Esophagus (tissue), 2 donors: ENCODE data around the gene STX8. TPM values are rescaled to one million over a fixed set of nuclear protein-coding genes. Genes with fewer than 3 reads are reported as not detected.

ENCODE experiments used
- H3K27ac ChIP-seq, 2 donors: one replicate each; pipeline ENCODE4 v1.5.1; 2013; ENCODE audit warnings: low read depth in 2 of 2, mild to moderate bottlenecking in 2 of 2, inconsistent platforms in 1 of 2, low read length in 1 of 2, moderate library complexity in 1 of 2
- H3K27me3 ChIP-seq, 2 donors: one replicate each; pipeline ENCODE4 v1.6.1; 2013; ENCODE audit warnings: low read length in 2 of 2, control low read depth in 1 of 2, mild to moderate bottlenecking in 1 of 2; ENCODE audit not compliant: insufficient read depth in 2 of 2, control insufficient read depth in 1 of 2
- H3K36me3 ChIP-seq, 2 donors: one replicate each; pipeline ENCODE4 v1.6.1; 2013; ENCODE audit warnings: low read length in 1 of 2; ENCODE audit not compliant: control insufficient read depth in 2 of 2, insufficient read depth in 2 of 2
- H3K4me1 ChIP-seq, 2 donors: one replicate each; pipeline ENCODE4 v1.6.1; 2013; ENCODE audit warnings: low read length in 1 of 2; ENCODE audit not compliant: control insufficient read depth in 2 of 2, insufficient read depth in 2 of 2
- H3K4me3 ChIP-seq, 2 donors: one replicate each; pipeline ENCODE4 v1.5.1; 2013; ENCODE audit warnings: low read length in 2 of 2, mild to moderate bottlenecking in 2 of 2, low read depth in 1 of 2, moderate library complexity in 1 of 2
- H3K9me3 ChIP-seq, 2 donors: one replicate each; pipeline ENCODE4 v1.6.1; 2013; ENCODE audit warnings: mild to moderate bottlenecking in 2 of 2, low read depth in 1 of 2, low read length in 1 of 2, moderate library complexity in 1 of 2; ENCODE audit not compliant: control insufficient read depth in 2 of 2, insufficient read depth in 1 of 2
- WGBS, 2 donors: extraction: QIAGEN DNeasy Blood & Tissue Kit; methylation state at CpG; one replicate each; pipeline ENCODE4 v1.1.7; 2013; 5-methylcytosine and 5-hydroxymethylcytosine counted together
- polyA plus RNA-seq, 2 donors: library from polyadenylated mRNA; stranded (reverse); fragments of 200-250 nt; gene quantifications; one replicate each; pipeline ENCODE4 v1.2.3, GENCODE V29; 2013
- donor health status: healthy with polysubstance abuse.
- donor health status: Bipolar disorder and iron deficiency.

Gene STX8
- polyA plus RNA-seq, 2 donors, result 37.0 to 44.8 TPM

DNA sequence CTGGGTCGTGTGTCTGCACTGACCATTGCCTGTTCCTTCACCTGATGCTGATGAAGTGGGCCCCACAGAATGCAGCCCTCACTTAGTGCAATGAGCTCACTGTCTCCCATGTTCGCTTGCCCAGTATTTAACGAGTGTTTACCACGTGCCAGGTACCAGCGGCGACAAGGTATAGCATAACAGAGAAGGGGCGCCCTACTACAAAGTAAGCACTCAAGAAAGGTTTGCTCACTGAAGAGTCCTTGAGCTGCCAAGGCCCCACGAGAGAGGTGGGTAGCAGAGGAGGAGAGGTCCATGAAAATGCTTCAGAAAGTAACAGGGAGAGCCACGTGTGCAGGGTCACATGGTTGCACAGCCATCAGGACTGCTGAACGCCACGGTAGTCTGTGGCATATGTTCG lies 324.3 kb downstream of the STX8 start:
- H3K4me1 ChIP-seq, result peaks cover 3 to 5% of the 10 kb centered on the region in 2 donors
- peaks cover 0 to 7% of the 10 kb centered on the region in 2 donors for H3K36me3 ChIP-seq
- WGBS, 2 donors, result 83 to 85% methylated on average over 12 of the region's 12 CpGs
- H3K9me3 ChIP-seq, result no peaks in the 10 kb centered on the region
- no peak overlapping the region for H3K27ac ChIP-seq
- H3K27me3 ChIP-seq, result no peaks in the 10 kb centered on the region
- H3K4me3 ChIP-seq, result no peak overlapping the region

DNA sequence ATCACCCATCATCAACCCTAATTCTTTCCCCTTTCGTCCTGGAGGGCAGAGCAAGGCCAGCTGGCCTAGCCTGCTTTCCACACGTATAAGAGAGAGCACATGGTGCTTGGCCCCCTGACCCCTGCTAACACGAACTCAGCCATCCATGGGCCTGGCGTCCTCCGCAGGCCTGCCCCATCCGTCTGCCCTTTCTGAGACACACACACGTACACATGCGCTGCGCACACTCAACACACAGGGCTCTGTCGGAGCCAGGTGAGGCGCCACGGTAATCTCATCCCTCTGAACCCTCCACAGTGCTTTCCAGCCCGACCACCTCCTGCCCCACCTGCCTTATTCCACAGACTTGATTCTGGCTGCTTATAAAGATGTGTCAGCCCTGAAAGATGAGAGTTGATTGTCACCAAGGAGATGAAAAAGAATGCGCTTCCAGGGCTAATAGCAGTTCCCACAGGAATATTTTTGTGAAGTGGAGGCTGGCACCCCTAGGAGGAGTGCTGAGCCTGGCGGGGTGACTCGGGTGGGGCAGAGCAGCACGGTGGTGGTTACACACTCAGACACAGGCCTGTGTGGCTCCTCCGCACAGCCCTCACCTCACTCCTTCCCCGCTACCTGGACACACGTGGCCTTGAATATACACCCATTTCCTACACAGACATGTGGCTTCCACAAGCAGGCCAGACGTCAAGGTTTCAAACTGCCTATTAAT lies 326.2 kb downstream of the STX8 start:
- no peaks in the 10 kb centered on the region for H3K27me3 ChIP-seq
- peaks cover 4 to 5% of the 10 kb centered on the region in 2 donors for H3K4me1 ChIP-seq
- peaks cover 0 to 7% of the 10 kb centered on the region in 2 donors for H3K36me3 ChIP-seq
- H3K27ac ChIP-seq, result no peak overlapping the region
- H3K4me3 ChIP-seq, result no peak overlapping the region
- no peaks in the 10 kb centered on the region for H3K9me3 ChIP-seq
- 83 to 88% methylated on average over 21 of the region's 21 CpGs for WGBS, 2 donors

DNA sequence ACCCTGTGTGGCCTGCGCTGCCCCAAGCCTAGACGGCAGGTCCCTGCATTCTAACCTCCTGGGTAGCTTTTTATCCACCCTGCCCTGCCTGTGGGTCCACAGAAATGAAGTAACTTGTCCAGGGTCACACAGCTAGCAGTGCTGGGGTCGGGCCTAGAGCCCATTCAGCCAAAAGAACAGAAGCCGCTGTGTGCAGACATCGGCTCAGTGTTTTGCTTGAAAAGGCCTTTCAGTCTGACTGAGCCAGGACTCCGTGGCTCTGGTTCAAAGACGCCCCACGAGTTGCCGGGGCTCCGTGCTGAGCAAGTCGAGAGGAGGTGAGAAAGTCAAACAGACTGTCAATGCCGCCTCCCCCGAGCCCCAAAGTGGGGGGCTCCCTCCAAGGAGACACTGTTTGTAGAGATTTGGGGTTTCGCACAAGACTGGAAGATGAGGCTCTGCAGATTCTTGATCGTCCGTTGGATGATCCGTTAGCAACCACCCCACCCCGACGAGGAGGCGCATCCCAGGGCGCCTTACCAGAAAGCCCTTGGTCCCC lies 328.1 kb downstream of the STX8 start:
- WGBS, 2 donors, result 82 to 87% methylated on average over 21 of the region's 21 CpGs
- Histone ChIP-seq H3K27me3 (no peaks in the 10 kb centered on the region), H3K4me1 (peaks cover 3 to 8% of the 10 kb centered on the region in 2 donors), H3K36me3 (peaks cover 0 to 9% of the 10 kb centered on the region in 2 donors), H3K27ac (peak overlapping the region; percentile 52 to 71), H3K4me3 (no peak overlapping the region), H3K9me3 (no peaks in the 10 kb centered on the region)

DNA sequence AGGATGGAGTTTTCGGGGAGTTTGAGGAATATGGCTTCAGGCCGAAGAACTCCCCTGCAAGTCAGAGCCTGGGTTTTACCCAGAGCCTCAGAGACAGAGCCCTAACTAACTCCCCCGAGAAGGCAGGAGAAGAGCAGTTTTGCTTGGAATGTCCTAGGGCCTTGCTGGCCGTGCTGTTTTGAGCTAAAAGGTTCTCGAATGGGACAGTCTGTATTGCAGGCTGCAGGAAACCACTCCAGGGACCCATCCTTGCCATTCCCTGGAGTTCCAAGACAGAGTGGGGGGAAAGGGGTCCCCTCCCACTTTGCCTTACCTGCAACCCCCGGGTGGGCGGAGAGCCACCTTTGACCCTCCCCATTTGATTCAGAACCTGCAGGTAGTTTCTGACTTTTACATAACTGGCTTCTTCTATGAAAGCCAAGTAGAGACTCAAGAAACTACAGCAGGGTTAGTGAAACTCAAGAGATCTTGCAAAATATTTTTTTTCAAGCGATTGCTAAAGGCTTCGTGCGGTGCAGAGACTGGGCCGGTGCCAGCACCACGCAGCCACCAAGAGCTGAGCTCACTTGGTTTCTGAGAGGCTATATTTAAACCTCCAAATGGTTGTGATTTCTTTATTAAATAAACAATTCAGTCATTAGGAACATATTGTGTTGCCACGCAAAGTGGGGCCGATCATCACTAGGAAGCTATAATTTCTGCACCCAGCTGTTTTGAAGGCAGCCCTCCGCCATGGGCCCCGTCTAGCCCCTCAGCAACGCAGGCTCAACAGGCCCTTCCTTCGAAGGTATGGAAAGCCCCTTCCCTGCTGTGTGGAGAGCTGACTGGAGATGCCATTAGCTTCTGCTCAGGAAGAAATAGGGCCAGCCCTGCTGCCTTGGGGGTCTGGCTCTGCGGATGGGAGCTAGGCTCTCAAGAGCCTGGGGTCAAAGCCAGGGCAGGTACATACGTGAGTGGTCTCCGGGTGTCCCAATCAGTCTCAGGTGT lies 331.3 kb downstream of the STX8 start:
- Histone ChIP-seq H3K9me3 (no peaks in the 10 kb centered on the region), H3K27ac (peak overlapping the region; percentile 87 to 90), H3K36me3 (peaks cover 0 to 6% of the 10 kb centered on the region in 2 donors), H3K4me3 (no peak overlapping the region), H3K4me1 (peaks cover 8 to 24% of the 10 kb centered on the region in 2 donors), H3K27me3 (no peaks in the 10 kb centered on the region)
- 66 to 76% methylated on average over 21 of the region's 21 CpGs for WGBS, 2 donors

DNA sequence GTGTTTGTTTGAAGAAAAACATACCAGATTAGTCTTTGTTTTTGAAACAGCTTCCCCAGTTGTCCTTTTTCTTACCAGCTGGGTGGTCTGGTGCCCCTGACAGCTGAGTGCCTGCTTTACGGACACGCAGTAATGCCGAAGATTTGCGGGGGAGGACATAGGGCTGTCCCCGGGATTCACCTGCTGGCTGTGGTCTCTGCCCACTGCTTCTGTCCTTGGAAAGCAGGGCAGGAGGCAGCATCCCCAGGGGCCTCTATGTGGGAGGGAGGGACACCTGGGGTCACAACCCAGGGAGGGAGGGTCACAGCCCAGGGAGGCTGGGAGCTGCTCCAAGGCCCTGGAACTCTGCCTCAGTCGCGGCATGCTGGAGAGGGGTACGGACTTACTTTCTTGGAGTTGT lies 332.6 kb downstream of the STX8 start:
- no peak overlapping the region for H3K4me3 ChIP-seq
- no peaks in the 10 kb centered on the region for H3K27me3 ChIP-seq
- H3K36me3 ChIP-seq, result peaks cover 0 to 9% of the 10 kb centered on the region in 2 donors
- 72 to 74% methylated on average over 8 of the region's 8 CpGs for WGBS, 2 donors
- H3K27ac ChIP-seq, result peak overlapping the region; percentile 86 to 96
- no peaks in the 10 kb centered on the region for H3K9me3 ChIP-seq
- peaks cover 8 to 33% of the 10 kb centered on the region in 2 donors for H3K4me1 ChIP-seq

GRCh38 chr17:9242497-9242881 lies 333.1 kb downstream of the STX8 start:
- Histone ChIP-seq H3K4me1 (peaks cover 7 to 35% of the 10 kb centered on the region in 2 donors), H3K27me3 (no peaks in the 10 kb centered on the region), H3K27ac (peak overlapping the region; percentile 96), H3K36me3 (peaks cover 0 to 7% of the 10 kb centered on the region in 2 donors), H3K4me3 (no peak overlapping the region), H3K9me3 (no peaks in the 10 kb centered on the region)
- 71 to 74% methylated on average over 16 of the region's 16 CpGs for WGBS, 2 donors

DNA sequence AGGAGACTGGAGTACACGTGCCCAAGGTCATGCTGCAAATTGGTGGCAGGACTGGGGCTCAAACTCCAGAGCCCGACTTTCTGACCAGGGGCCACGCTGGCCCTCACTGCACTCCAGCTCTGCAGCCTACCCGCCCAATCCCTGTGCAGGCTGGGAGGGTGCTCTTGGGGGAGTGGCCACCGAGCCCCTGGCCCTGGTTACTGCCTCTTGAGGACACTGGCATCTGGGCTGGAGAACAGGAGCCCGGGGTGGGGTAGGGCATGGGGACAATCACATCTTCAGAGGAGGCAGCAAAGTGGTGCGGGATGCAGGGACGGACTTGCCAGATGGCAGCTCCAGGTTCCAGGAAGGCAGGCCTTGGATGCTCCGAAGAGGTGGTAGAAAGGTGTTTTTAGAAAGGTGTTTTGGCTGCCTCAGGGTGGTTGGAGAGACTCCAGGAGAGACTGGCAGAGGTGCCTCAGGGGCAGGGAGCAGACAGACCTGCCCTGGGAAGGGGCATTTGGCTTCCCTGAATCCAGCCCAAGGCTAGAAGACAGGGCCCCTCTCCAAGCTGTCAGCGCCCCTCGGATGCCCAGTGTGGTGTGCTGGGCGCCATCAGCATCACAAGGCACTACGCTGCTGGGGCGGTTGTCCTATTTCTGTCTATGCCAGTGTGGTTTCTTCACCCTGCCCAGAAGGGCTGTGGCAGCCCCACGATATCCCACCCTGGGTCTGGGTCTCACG lies 333.7 kb downstream of the STX8 start:
- no peaks in the 10 kb centered on the region for H3K9me3 ChIP-seq
- H3K36me3 ChIP-seq, result peaks cover 0 to 7% of the 10 kb centered on the region in 2 donors
- no peaks in the 10 kb centered on the region for H3K27me3 ChIP-seq
- no peak overlapping the region for H3K4me3 ChIP-seq
- WGBS, 2 donors, result 74% methylated on average over 15 to 16 of the region's 16 CpGs
- peaks cover 4 to 35% of the 10 kb centered on the region in 2 donors for H3K4me1 ChIP-seq
- H3K27ac ChIP-seq, result peak overlapping the region; percentile 96

DNA sequence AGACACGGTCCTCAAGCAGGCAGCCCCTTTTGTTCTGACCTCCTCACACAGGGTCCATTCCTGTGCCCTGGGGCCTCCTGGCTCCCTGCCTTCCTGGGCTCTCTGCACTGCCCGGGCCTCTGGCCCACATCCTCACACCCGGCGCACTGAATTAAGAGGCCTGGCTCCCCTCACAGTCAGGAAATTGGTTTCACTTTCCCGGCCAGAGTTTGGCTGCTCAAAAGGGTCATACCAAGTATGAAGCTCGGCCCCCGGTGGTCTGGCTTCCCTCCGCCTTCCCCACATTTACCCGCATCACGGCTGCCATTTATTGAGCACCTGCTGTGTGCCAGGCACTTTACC lies 334.3 kb downstream of the STX8 start:
- Histone ChIP-seq H3K27ac (peak overlapping the region; percentile 96), H3K4me1 (peaks cover 4 to 35% of the 10 kb centered on the region in 2 donors), H3K4me3 (no peak overlapping the region), H3K27me3 (no peaks in the 10 kb centered on the region), H3K36me3 (peaks cover 0 to 7% of the 10 kb centered on the region in 2 donors), H3K9me3 (no peaks in the 10 kb centered on the region)
- 34 to 41% methylated on average over 10 of the region's 10 CpGs for WGBS, 2 donors
